ENCODE results near the gene LY6G6D.

LY6G6D gene

GRCh38 chr6:31720196-31720770, 5.1 kb downstream of the LY6G6D start:
- H3K36me3 Mint-ChIP-seq (ENCODE audit: low read depth) = no peaks in the 10 kb centered on the region
- no peak overlapping the region for H3K27ac Mint-ChIP-seq
- ATAC-seq (no peak), DNase-seq (no peak)
- H3K4me3 Mint-ChIP-seq = no peak overlapping the region
- H3K4me1 Mint-ChIP-seq = peaks cover 7% of the 10 kb centered on the region
- no peaks in the 10 kb centered on the region for H3K9me3 Mint-ChIP-seq
- H3K27me3 Mint-ChIP-seq = no peaks in the 10 kb centered on the region

GRCh38 chr6:31721351-31722020, 6.3 kb downstream of the LY6G6D start, which contains the start of gene LY6G6C:
Gene LY6G6C (minus strand): TSS chr6:31721746. CDS start chr6:31721679, 67 bp downstream.
- H3K27ac Mint-ChIP-seq = no peak within 1 kb of the TSS

GRCh38 chr6:31722173-31722572, 7.0 kb downstream of the LY6G6D start:
- H3K27ac Mint-ChIP-seq = no peak overlapping the region
- no peaks in the 10 kb centered on the region for H3K27me3 Mint-ChIP-seq
- ATAC-seq = peak; percentile 48
- no peaks in the 10 kb centered on the region for H3K9me3 Mint-ChIP-seq
- H3K4me3 Mint-ChIP-seq = no peak overlapping the region
- H3K36me3 Mint-ChIP-seq (ENCODE audit: low read depth) = peaks cover 4% of the 10 kb centered on the region
- DNase-seq = no peak
- H3K4me1 Mint-ChIP-seq = peaks cover 24% of the 10 kb centered on the region

More at GRCh38 chr6:31721351-31722020, 6.3 kb downstream of the LY6G6D start, which contains the start of gene LY6G6C:
- Mint-ChIP-seq H3K4me3 (no peak within 1 kb of the TSS), H3K9me3 (no peaks in the 10 kb centered on the region), H3K4me1 (peaks cover 18% of the 10 kb centered on the region), H3K27me3 (no peaks in the 10 kb centered on the region), H3K36me3 (ENCODE audit: low read depth) (peaks cover 4% of the 10 kb centered on the region)
- ATAC-seq (no peak), DNase-seq (no peak)

- no peak for DNase-seq
- Mint-ChIP-seq H3K4me3 (no peak within 1 kb of the TSS), H3K27me3 (no peaks in the 10 kb centered on the region), H3K27ac (no peak within 1 kb of the TSS), H3K4me1 (peaks cover 36% of the 10 kb centered on the region), H3K36me3 (ENCODE audit: low read depth) (peaks cover 9% of the 10 kb centered on the region), H3K9me3 (no peaks in the 10 kb centered on the region)
- no peak for ATAC-seq
These were observed 8.3 kb downstream of the LY6G6D start, which contains the start of gene MPIG6B for GRCh38 chr6:31723245-31723979. Gene MPIG6B (plus strand): TSS chr6:31723373. CDS start chr6:31723384, 11 bp downstream.

- no peak for DNase-seq
- no peak overlapping the region for H3K27ac Mint-ChIP-seq
- no peaks in the 10 kb centered on the region for H3K9me3 Mint-ChIP-seq
- H3K4me1 Mint-ChIP-seq = peaks cover 42% of the 10 kb centered on the region
- H3K4me3 Mint-ChIP-seq = no peak overlapping the region
- H3K27me3 Mint-ChIP-seq = no peaks in the 10 kb centered on the region
- ATAC-seq = no peak
- peaks cover 9% of the 10 kb centered on the region for H3K36me3 Mint-ChIP-seq (ENCODE audit: low read depth)
These were observed 9.0 kb downstream of the LY6G6D start for GRCh38 chr6:31723980-31724691.

- DNase-seq = no peak
- Mint-ChIP-seq H3K27me3 (no peaks in the 10 kb centered on the region), H3K9me3 (no peaks in the 10 kb centered on the region), H3K27ac (peak overlapping the region; percentile 24), H3K4me3 (no peak overlapping the region), H3K36me3 (ENCODE audit: low read depth) (peaks cover 14% of the 10 kb centered on the region), H3K4me1 (peaks cover 55% of the 10 kb centered on the region)
- ATAC-seq = no peak
These were observed 10.6 kb downstream of the LY6G6D start for GRCh38 chr6:31725502-31726350.

GRCh38 chr6:31727034-31727716, 12.0 kb downstream of the LY6G6D start:
- Mint-ChIP-seq H3K27ac (peak overlapping the region; percentile 64), H3K27me3 (no peaks in the 10 kb centered on the region), H3K36me3 (ENCODE audit: low read depth) (peaks cover 23% of the 10 kb centered on the region), H3K4me3 (peak overlapping the region; percentile 32), H3K4me1 (peaks cover 61% of the 10 kb centered on the region), H3K9me3 (no peaks in the 10 kb centered on the region)
- ATAC-seq (peak; percentile 53), DNase-seq (peak; percentile 42)

- Mint-ChIP-seq H3K4me1 (peaks cover 61% of the 10 kb centered on the region), H3K9me3 (no peaks in the 10 kb centered on the region), H3K27me3 (no peaks in the 10 kb centered on the region), H3K4me3 (peak overlapping the region; percentile 40), H3K27ac (peak overlapping the region; percentile 64), H3K36me3 (ENCODE audit: low read depth) (peaks cover 27% of the 10 kb centered on the region)
- DNase-seq (no peak), ATAC-seq (peak; percentile 0)
These were observed 12.8 kb downstream of the LY6G6D start for GRCh38 chr6:31727717-31728671.

GRCh38 chr6:31728767-31729514, 13.8 kb downstream of the LY6G6D start, which contains the start of gene DDAH2:
Gene DDAH2 (minus strand): TSS chr6:31729299. CDS start chr6:31729161, 138 bp downstream.
- no peaks in the 10 kb centered on the region for H3K9me3 Mint-ChIP-seq

GRCh38 chr6:31729515-31729978, 14.4 kb downstream of the LY6G6D start:
- Mint-ChIP-seq H3K27ac (peak overlapping the region; percentile 77), H3K36me3 (ENCODE audit: low read depth) (peaks cover 43% of the 10 kb centered on the region), H3K4me1 (peaks cover 73% of the 10 kb centered on the region), H3K4me3 (peak overlapping the region; percentile 82), H3K9me3 (no peaks in the 10 kb centered on the region), H3K27me3 (no peaks in the 10 kb centered on the region)
- peak; percentile 61 for ATAC-seq
- DNase-seq = peak; percentile 82

More at GRCh38 chr6:31728767-31729514, 13.8 kb downstream of the LY6G6D start, which contains the start of gene DDAH2:
- Mint-ChIP-seq H3K36me3 (ENCODE audit: low read depth) (peaks cover 37% of the 10 kb centered on the region), H3K27ac (peak within 1 kb of the TSS; percentile 77), H3K4me1 (peaks cover 67% of the 10 kb centered on the region), H3K4me3 (peak within 1 kb of the TSS; percentile 82), H3K27me3 (no peaks in the 10 kb centered on the region)
- ATAC-seq (peak; percentile 4), DNase-seq (no peak)

GRCh38 chr6:31729979-31730630, 15.0 kb downstream of the LY6G6D start:
- Mint-ChIP-seq H3K9me3 (no peaks in the 10 kb centered on the region), H3K27ac (peak overlapping the region; percentile 77), H3K36me3 (ENCODE audit: low read depth) (peaks cover 47% of the 10 kb centered on the region), H3K27me3 (no peaks in the 10 kb centered on the region), H3K4me1 (peaks cover 73% of the 10 kb centered on the region), H3K4me3 (peak overlapping the region; percentile 82)
- DNase-seq (peak; percentile 81), ATAC-seq (peak; percentile 52)

Data from activated naive CD8-positive, alpha-beta T cell treated with anti-CD3 and anti-CD28 coated beads, Interleukin-2, amount 50 U/mL, for 24 hours (primary cell).